HUDEP-2 (cell line): ENCODE results near the gene PLXDC2.

Source experiments
- DNase-seq, 76 experiments: peaks; one replicate each; lab custom pipeline; 2025; ENCODE audit not compliant: unreplicated experiment in 76 of 76; lab: John Stamatoyannopoulos, UW

The PLXDC2 gene

GRCh38 chr10:20303453-20304152 is 487.4 kb downstream of the PLXDC2 start:
- DNase-seq: no peak

- DNase-seq: no peak
Measured at GRCh38 chr10:20313665-20314064, 497.4 kb downstream of the PLXDC2 start.

GRCh38 chr10:20314431-20314830 is 498.2 kb downstream of the PLXDC2 start:
- no peak for DNase-seq

GRCh38 chr10:20327954-20328353 is 511.7 kb downstream of the PLXDC2 start:
- DNase-seq: no peak

GRCh38 chr10:20330246-20330645 is 514.0 kb downstream of the PLXDC2 start:
- no peak for DNase-seq

GRCh38 chr10:20334559-20334958 is 518.3 kb downstream of the PLXDC2 start:
- DNase-seq: no peak
